Glutamatergic neuron (in vitro differentiated cells): ENCODE measurements around the gene BRIX1. TPM values are rescaled to one million over a fixed set of nuclear protein-coding genes. Genes with fewer than 3 reads are reported as not detected.

Source experiments
- DNase-seq: peaks from one replicate; pipeline ENCODE4 v3.0.0; 2022
- H3K27ac Mint-ChIP-seq: one replicate; pipeline ENCODE4 v1.8.0; 2020; ENCODE audit warnings: mild to moderate bottlenecking, mixed read lengths, inconsistent platforms; ENCODE audit not compliant: unreplicated experiment
- H3K27me3 Mint-ChIP-seq: one replicate; pipeline ENCODE4 v1.8.0; 2020; ENCODE audit warnings: mild to moderate bottlenecking, moderate library complexity, mixed read lengths, inconsistent platforms; ENCODE audit not compliant: unreplicated experiment
- H3K36me3 Mint-ChIP-seq: one replicate; pipeline ENCODE4 v1.8.0; 2020; ENCODE audit warnings: mild to moderate bottlenecking, mixed read lengths, inconsistent platforms; ENCODE audit not compliant: unreplicated experiment
- H3K4me1 Mint-ChIP-seq: one replicate; pipeline ENCODE4 v1.8.0; 2020; ENCODE audit warnings: mild to moderate bottlenecking, low read depth, mixed read lengths, inconsistent platforms; ENCODE audit not compliant: unreplicated experiment
- H3K4me3 Mint-ChIP-seq: one replicate; pipeline ENCODE4 v1.8.0; 2020; ENCODE audit warnings: mild to moderate bottlenecking, mixed read lengths, inconsistent platforms; ENCODE audit not compliant: unreplicated experiment
- H3K9me3 Mint-ChIP-seq: one replicate; pipeline ENCODE4 v1.8.0; 2020; ENCODE audit warnings: mild to moderate bottlenecking, moderate library complexity, mixed read lengths, inconsistent platforms; ENCODE audit not compliant: unreplicated experiment
- long read RNA-seq: library from polyadenylated mRNA; unstranded; transcript quantifications from one replicate; pipeline ENCODE4 v2.0.0, GENCODE V29; 2020; ENCODE audit not compliant: unreplicated experiment
- total RNA-seq: library from RNA; stranded (reverse); fragmentation: NEBNext Ultra II Directional; extraction: Animal tissue kit (Norgen Biotek cat#: 25700); gene quantifications from one replicate; pipeline ENCODE4 v1.2.1, GENCODE V29; 2021; ENCODE audit not compliant: unreplicated experiment
- TF ChIP-seq, protein P1 (sequence below): fragments of 200-600 bp; sonication (generic); IDR thresholded peaks from one replicate; pipeline ENCODE4 v1.5.0; 2021; ENCODE audit not compliant: partially characterized antibody, unreplicated experiment

Gene BRIX1
- 19.0 TPM for total RNA-seq
- long read RNA-seq, transcript BRIX1-201 (10 exons, 1,926 nt) = major isoform, 17 of 24 reads
- long read RNA-seq, partial matches to known transcripts = 0 of 24 reads
- long read RNA-seq, other reads (novel, unspliced or antisense) = 6 of 24 reads

GRCh38 chr5:34915139-34915855 lies at the start of gene BRIX1, which contains the start of gene RAD1:
BRIX1 (plus strand) TSS chr5:34915711; CDS start chr5:34915739, 28 bp downstream.
RAD1 (minus strand) TSS chr5:34915504; CDS start chr5:34914892, 612 bp downstream.
- peak; percentile 96 for DNase-seq

DNA sequence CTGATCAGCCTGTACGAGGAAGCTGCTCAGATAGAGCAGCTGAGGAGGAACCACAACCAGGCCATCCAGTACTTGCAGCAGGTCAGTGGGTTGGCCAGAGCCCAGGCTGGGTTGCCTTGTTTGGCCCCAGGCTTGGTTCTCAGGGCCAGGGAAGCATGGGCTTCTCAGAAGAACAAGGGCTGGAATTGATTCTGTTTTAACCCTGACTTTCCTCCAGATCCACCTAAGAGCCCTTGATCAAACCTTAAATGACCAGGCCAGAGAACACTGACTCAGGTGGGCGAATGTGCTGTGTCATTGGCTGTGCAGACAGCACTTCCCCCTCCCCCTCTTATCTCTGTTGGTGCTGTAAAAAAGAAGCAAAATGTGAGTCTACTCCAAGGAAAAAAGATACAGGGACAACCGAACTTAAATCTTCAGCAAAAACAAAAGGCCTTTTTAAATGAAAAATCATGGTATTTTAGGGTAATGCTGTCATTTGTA lies 48.5 kb upstream of the BRIX1 start:
- Mint-ChIP-seq H3K9me3 (no peaks in the 10 kb centered on the region), H3K4me3 (no peak overlapping the region), H3K36me3 (no peaks in the 10 kb centered on the region), H3K4me1 (peaks cover 14% of the 10 kb centered on the region), H3K27ac (no peak overlapping the region), H3K27me3 (peaks cover 2% of the 10 kb centered on the region)
- DNase-seq = no peak
- TF ChIP-seq, protein P1, sequence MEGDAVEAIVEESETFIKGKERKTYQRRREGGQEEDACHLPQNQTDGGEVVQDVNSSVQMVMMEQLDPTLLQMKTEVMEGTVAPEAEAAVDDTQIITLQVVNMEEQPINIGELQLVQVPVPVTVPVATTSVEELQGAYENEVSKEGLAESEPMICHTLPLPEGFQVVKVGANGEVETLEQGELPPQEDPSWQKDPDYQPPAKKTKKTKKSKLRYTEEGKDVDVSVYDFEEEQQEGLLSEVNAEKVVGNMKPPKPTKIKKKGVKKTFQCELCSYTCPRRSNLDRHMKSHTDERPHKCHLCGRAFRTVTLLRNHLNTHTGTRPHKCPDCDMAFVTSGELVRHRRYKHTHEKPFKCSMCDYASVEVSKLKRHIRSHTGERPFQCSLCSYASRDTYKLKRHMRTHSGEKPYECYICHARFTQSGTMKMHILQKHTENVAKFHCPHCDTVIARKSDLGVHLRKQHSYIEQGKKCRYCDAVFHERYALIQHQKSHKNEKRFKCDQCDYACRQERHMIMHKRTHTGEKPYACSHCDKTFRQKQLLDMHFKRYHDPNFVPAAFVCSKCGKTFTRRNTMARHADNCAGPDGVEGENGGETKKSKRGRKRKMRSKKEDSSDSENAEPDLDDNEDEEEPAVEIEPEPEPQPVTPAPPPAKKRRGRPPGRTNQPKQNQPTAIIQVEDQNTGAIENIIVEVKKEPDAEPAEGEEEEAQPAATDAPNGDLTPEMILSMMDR = no peak

More at GRCh38 chr5:34915139-34915855, at the start of gene BRIX1, which contains the start of gene RAD1:
- Mint-ChIP-seq H3K9me3 (no peaks in the 10 kb centered on the region), H3K27me3 (no peaks in the 10 kb centered on the region), H3K27ac (no peak within 1 kb of the TSS), H3K4me1 (peaks cover 9% of the 10 kb centered on the region), H3K4me3 (no peak within 1 kb of the TSS), H3K36me3 (no peaks in the 10 kb centered on the region)
- TF ChIP-seq, protein P1 = no peak

- Mint-ChIP-seq H3K4me3 (no peak overlapping the region), H3K9me3 (no peaks in the 10 kb centered on the region), H3K27ac (no peak overlapping the region), H3K36me3 (no peaks in the 10 kb centered on the region), H3K27me3 (peaks cover 2% of the 10 kb centered on the region), H3K4me1 (peaks cover 14% of the 10 kb centered on the region)
- no peak for DNase-seq
- TF ChIP-seq, protein P1 = no peak
Observed at GRCh38 chr5:34867660-34868059, 47.9 kb upstream of the BRIX1 start.

DNA sequence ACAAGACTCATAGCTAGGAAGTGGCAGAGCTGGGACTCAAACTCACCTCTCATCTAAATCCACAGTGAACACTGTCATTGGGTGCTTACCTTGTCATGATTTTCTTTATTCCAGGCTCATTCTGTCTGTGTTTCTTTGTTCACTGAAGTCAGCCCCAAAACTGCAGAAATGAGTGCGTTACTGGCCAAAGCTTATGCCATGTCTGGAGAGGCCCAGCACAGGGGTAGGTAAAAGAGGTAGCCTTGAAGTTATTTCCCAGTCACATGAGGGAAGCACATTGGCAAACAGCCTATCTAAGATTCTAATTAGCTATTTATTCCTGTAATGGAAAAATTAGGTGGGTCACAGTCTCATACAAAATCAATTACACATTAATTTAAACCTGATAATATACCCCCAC lies 46.7 kb upstream of the BRIX1 start:
- H3K36me3 Mint-ChIP-seq = no peaks in the 10 kb centered on the region
- H3K27ac Mint-ChIP-seq = no peak overlapping the region
- no peaks in the 10 kb centered on the region for H3K9me3 Mint-ChIP-seq
- no peaks in the 10 kb centered on the region for H3K27me3 Mint-ChIP-seq
- DNase-seq = no peak
- H3K4me3 Mint-ChIP-seq = no peak overlapping the region
- TF ChIP-seq, protein P1 = no peak
- H3K4me1 Mint-ChIP-seq = peaks cover 5% of the 10 kb centered on the region

GRCh38 chr5:34869256-34869655 lies 46.3 kb upstream of the BRIX1 start:
- no peaks in the 10 kb centered on the region for H3K27me3 Mint-ChIP-seq
- H3K4me3 Mint-ChIP-seq = no peak overlapping the region
- DNase-seq = no peak
- TF ChIP-seq, protein P1 = no peak
- H3K36me3 Mint-ChIP-seq = no peaks in the 10 kb centered on the region
- H3K4me1 Mint-ChIP-seq = peaks cover under 1% of the 10 kb centered on the region
- no peak overlapping the region for H3K27ac Mint-ChIP-seq
- no peaks in the 10 kb centered on the region for H3K9me3 Mint-ChIP-seq
